GM12874 (cell line): ENCODE results near the gene TMPRSS15.

Experiments used
- TF ChIP-seq, protein P1 (sequence below): IDR thresholded peaks from 2 replicates; pipeline ENCODE4 v1.5.1; 2011; ENCODE audit warnings: low read depth, mild to moderate bottlenecking, control low read depth, low read length, moderate library complexity; ENCODE audit not compliant: insufficient read depth

The TMPRSS15 gene

DNA sequence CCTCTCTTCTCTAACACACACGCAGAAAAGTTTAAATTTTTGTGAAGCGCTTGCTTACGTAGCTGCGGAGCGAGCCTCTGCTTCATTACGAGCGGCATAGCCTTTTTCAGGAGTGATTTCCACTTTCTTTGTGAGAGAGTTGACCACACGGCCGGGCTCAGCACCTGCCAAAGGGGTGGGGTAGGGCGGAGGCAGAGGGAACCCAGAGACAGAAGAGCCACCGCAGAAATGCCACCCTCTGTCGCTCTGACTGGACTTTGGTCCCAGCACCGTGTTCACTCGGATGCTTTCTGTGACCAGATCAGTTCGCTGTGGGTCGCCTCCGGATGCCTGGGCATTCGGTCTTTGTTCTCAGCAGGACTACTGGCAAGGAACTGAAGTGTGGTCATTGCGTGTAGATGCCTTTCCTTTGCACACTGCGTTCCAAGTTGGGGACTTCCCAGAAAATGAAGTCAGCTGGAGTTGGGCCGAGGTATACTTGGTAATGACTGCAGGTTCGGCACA is 158.1 kb downstream of the TMPRSS15 start:
- TF ChIP-seq, protein P1, sequence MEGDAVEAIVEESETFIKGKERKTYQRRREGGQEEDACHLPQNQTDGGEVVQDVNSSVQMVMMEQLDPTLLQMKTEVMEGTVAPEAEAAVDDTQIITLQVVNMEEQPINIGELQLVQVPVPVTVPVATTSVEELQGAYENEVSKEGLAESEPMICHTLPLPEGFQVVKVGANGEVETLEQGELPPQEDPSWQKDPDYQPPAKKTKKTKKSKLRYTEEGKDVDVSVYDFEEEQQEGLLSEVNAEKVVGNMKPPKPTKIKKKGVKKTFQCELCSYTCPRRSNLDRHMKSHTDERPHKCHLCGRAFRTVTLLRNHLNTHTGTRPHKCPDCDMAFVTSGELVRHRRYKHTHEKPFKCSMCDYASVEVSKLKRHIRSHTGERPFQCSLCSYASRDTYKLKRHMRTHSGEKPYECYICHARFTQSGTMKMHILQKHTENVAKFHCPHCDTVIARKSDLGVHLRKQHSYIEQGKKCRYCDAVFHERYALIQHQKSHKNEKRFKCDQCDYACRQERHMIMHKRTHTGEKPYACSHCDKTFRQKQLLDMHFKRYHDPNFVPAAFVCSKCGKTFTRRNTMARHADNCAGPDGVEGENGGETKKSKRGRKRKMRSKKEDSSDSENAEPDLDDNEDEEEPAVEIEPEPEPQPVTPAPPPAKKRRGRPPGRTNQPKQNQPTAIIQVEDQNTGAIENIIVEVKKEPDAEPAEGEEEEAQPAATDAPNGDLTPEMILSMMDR: no peak

DNA sequence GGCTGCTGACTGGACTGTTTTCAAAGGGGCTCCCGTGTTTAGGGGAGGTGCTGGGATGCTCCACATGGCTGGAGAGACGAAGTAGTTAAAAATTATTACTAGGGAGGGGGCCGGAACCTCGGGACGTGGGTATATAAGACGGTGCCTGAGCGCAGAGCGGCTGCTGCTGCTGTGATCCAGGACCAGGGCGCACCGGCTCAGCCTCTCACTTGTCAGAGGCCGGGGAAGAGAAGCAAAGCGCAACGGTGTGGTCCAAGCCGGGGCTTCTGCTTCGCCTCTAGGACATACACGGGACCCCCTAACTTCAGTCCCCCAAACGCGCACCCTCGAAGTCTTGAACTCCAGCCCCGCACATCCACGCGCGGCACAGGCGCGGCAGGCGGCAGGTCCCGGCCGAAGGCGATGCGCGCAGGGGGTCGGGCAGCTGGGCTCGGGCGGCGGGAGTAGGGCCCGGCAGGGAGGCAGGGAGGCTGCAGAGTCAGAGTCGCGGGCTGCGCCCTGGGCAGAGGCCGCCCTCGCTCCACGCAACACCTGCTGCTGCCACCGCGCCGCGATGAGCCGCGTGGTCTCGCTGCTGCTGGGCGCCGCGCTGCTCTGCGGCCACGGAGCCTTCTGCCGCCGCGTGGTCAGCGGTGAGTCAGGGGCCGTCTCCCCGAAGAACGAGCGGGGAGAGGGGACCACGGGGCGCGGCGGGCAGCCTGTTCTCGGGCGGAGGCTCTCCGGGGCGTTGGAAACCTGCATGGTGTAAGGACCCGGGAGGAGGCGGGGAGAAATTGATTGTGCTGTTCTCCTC is 158.7 kb downstream of the TMPRSS15 start, which contains the start of gene CHODL:
TSS of gene CHODL (plus strand) at position 163 of the 793 bp plus-strand sequence. CDS start at position 554, 391 bp downstream.
- TF ChIP-seq, protein P1: no peak

DNA sequence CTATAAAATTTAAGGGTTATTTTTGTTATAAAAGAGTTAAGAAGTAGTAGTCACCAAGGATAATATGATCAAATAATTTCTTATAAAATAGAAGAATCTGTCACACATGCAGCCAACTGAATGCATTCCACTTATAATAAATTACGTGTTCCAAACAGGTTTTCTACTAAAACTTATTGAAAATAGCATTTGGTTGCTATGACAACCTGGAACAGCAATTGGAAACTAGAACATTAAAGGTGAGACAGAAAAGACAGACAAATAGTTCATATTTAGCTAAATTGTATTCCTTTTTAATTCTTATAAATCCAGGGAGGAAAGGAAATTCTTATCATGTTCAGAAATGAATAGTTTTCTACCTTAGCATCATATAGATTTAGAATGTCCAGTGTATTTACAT is 168.0 kb downstream of the TMPRSS15 start:
- TF ChIP-seq, protein P1: no peak

DNA sequence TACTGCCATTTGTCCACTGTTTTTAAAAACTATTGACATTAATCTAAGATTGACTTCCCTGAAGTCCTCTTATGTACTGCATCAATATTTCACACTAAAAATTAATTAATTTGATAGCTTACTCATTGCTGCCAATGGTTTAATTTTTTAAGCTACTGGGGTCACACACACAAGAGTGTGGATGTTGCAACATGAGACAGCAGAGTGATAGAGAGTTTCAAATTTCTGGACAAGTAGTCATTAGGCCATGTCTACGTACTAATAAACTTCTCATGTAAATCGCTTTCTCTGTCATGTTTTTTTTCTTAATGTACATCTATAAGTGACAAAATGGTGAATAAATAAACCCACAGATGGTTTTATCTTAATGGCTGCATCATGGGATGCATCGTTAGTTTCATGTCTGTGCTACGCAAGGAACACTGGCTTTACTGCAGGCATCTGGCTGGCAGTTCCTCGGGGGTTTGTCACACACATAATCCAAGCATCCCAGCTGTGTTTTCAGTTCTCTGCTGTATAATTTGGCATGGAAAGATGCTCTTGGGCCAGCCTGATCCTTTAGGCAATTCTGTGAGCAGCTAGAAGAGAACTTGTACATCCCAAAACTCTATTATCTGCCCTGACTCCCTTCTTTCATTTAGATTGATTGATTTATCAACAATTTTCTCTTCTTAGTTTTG is 175.4 kb downstream of the TMPRSS15 start:
- TF ChIP-seq, protein P1: no peak

DNA sequence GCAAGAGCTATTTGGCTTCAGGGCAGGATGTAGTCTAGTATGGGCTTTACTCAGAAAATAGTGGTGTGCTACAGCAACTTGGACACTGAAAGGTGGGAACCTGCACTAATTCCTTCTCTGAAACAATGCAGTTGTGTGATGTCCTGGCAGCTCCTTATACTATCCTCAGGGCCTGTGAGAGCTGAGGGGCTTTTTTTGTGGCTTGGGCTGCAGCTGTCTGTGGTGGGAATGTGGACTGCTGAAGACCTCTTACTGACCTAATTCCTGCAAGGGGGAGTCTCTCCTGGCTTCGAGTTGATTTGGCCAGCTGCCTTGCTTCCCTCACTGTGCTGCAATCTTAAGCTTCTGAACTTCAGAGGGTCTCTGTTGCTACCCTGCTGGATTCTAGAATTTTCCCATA is 181.2 kb downstream of the TMPRSS15 start:
- TF ChIP-seq, protein P1: no peak

DNA sequence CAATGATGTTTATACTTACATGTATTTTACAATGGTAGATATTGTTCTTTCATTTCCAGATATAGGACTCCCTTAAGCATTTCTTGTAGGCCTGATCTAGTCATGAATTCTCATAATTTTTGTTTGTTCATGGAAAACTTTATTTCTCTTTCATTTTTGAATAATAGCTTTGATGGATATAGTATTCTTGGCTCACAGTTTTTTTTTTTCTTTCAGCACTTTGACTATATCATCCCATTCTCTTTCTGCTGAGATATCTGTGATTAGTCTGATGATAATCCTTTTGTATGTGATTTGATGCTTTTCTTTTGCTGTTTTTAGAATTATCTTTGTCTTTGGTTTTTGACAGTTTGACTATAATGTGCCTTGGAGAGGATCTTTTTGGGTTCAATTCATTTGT is 183.1 kb downstream of the TMPRSS15 start:
- TF ChIP-seq, protein P1: no peak
